Common myeloid progenitor, CD34-positive (primary cell): ENCODE data around the gene KCNK1.

ENCODE experiments used
- CTCF ChIA-PET: fragments of 350-600 bp; sonication (Branson Sonifier 250); formaldehyde crosslinking; loops from one replicate; lab custom pipeline; 2021; ENCODE audit warnings: antibody characterized with exemption; lab: Charles Lee
- POLR2A ChIA-PET: fragments of 350-600 bp; sonication (Branson Sonifier 250); formaldehyde crosslinking; loops from one replicate; lab custom pipeline; 2021; ENCODE audit warnings: antibody characterized with exemption; lab: Charles Lee
- DNase-seq, 3 donors: peaks; one replicate each; pipeline versions ENCODE4 v3.0.0 to v3.0.0-alpha.2; 2013
- H3K27ac ChIP-seq, 2 experiments: 1 replicate in 1 of 2; 2 replicates in 1 of 2; pipeline ENCODE4 v1.7.0; 2013; ENCODE audit warnings: inconsistent platforms in 2 of 2, low read length in 2 of 2, mild to moderate bottlenecking in 2 of 2, low read depth in 1 of 2, moderate library complexity in 1 of 2; ENCODE audit not compliant: severe bottlenecking in 2 of 2, insufficient read depth in 1 of 2, poor library complexity in 1 of 2
- H3K27me3 ChIP-seq, 5 experiments: replicated peaks in 2 of 5; 1 replicate in 3 of 5; 2 replicates in 2 of 5; pipeline versions ENCODE4 v1.6.1 to v1.7.0; 2013; ENCODE audit warnings: low read length in 4 of 5, mild to moderate bottlenecking in 2 of 5, moderate library complexity in 2 of 5, inconsistent platforms in 1 of 5; ENCODE audit not compliant: insufficient read depth in 5 of 5, control insufficient read depth in 4 of 5
- H3K36me3 ChIP-seq, 4 experiments: 1 replicate in 2 of 4; 2 replicates in 2 of 4; pipeline versions ENCODE4 v1.6.1 to v1.7.0; 2013; ENCODE audit warnings: low read length in 3 of 4, control low read depth in 1 of 4, mild to moderate bottlenecking in 1 of 4; ENCODE audit not compliant: control insufficient read depth in 4 of 4, insufficient read depth in 4 of 4
- H3K4me1 ChIP-seq, 4 experiments: 1 replicate in 3 of 4; 2 replicates in 1 of 4; pipeline versions ENCODE4 v1.6.1 to v1.7.1; 2013; ENCODE audit warnings: low read length in 3 of 4, mild to moderate bottlenecking in 3 of 4, control low read depth in 1 of 4, inconsistent platforms in 1 of 4, moderate library complexity in 1 of 4; ENCODE audit not compliant: control insufficient read depth in 4 of 4, insufficient read depth in 4 of 4; ENCODE audit errors: control extremely low read depth in 1 of 4
- H3K4me3 ChIP-seq, 7 experiments: 1 replicate in 4 of 7; 2 replicates in 3 of 7; pipeline versions ENCODE4 v1.5.1 to v1.7.0; 2013; ENCODE audit warnings: mild to moderate bottlenecking in 7 of 7, low read length in 6 of 7, moderate library complexity in 6 of 7, inconsistent platforms in 2 of 7, low read depth in 2 of 7, control low read depth in 1 of 7; ENCODE audit not compliant: insufficient read depth in 4 of 7, control insufficient read depth in 1 of 7; ENCODE audit errors: extremely low read depth in 1 of 7
- H3K9me3 ChIP-seq, 5 experiments: 1 replicate in 4 of 5; 2 replicates in 1 of 5; pipeline versions ENCODE4 v1.6.1 to v1.7.1; 2013; ENCODE audit warnings: low read length in 4 of 5, mild to moderate bottlenecking in 2 of 5, inconsistent platforms in 1 of 5, low read depth in 1 of 5, moderate library complexity in 1 of 5; ENCODE audit not compliant: control insufficient read depth in 4 of 5, insufficient read depth in 2 of 5; ENCODE audit errors: control extremely low read depth in 1 of 5
- WGBS: methylation state at CpG from one replicate; pipeline ENCODE4 v1.1.5; 2013; ENCODE audit not compliant: insufficient coverage; 5-methylcytosine and 5-hydroxymethylcytosine counted together

Gene KCNK1

GRCh38 chr1:233635765-233636502 lies 22.0 kb downstream of the KCNK1 start:
- ChIA-PET POLR2A (no interaction called here), CTCF (no interaction called here)
- peaks cover 0 to 4% (median 0%) of the 10 kb centered on the region in 5 experiments for H3K27me3 ChIP-seq
- no peak for DNase-seq
- peak overlapping the region in 1 of 2 experiments; percentile 67 for H3K27ac ChIP-seq
- no peaks in the 10 kb centered on the region for H3K36me3 ChIP-seq
- no peak overlapping the region for H3K4me3 ChIP-seq
- WGBS: 66% methylated on average over 8 of the region's 8 CpGs
- no peaks in the 10 kb centered on the region for H3K9me3 ChIP-seq
- H3K4me1 ChIP-seq: no peaks in the 10 kb centered on the region

GRCh38 chr1:233636503-233636877 lies 22.6 kb downstream of the KCNK1 start:
- ChIA-PET POLR2A (no interaction called here), CTCF (no interaction called here)

DNA sequence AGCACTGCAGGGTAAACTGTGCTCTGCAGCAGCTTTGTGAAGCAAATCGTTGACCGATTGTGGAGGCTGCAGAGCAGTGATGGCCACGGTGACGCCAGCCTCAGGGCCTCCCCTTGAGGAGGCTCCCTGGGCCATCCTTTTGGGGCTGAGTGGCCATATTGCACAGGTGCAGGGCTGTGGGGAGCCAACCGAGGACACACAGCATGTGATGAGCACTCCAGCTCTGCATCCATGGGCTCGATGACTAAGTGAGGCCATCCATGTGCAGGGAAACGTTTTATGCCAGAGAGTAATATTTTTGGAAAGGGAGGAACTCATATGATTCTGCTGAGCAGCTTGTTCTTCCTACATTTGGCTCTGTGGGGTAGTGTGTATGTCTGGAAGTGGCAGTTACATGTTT lies 24.6 kb downstream of the KCNK1 start:
- ChIA-PET CTCF (no interaction called here), POLR2A (no interaction called here)
- peaks cover 0 to 4% (median 0%) of the 10 kb centered on the region in 5 experiments for H3K27me3 ChIP-seq
- H3K4me3 ChIP-seq: no peak overlapping the region
- no peak overlapping the region for H3K27ac ChIP-seq
- 91% methylated on average over 7 of the region's 7 CpGs for WGBS
- H3K9me3 ChIP-seq: no peaks in the 10 kb centered on the region
- H3K36me3 ChIP-seq: no peaks in the 10 kb centered on the region
- DNase-seq: no peak
- no peaks in the 10 kb centered on the region for H3K4me1 ChIP-seq

More at GRCh38 chr1:233636503-233636877, 22.6 kb downstream of the KCNK1 start:
- no peaks in the 10 kb centered on the region for H3K36me3 ChIP-seq
- H3K9me3 ChIP-seq: no peaks in the 10 kb centered on the region
- no peak overlapping the region for H3K4me3 ChIP-seq
- peak overlapping the region in 1 of 2 experiments; percentile 67 for H3K27ac ChIP-seq
- peaks cover 0 to 4% (median 0%) of the 10 kb centered on the region in 5 experiments for H3K27me3 ChIP-seq
- no peaks in the 10 kb centered on the region for H3K4me1 ChIP-seq
- 94% methylated on average over 2 of the region's 2 CpGs for WGBS
- DNase-seq: no peak

DNA sequence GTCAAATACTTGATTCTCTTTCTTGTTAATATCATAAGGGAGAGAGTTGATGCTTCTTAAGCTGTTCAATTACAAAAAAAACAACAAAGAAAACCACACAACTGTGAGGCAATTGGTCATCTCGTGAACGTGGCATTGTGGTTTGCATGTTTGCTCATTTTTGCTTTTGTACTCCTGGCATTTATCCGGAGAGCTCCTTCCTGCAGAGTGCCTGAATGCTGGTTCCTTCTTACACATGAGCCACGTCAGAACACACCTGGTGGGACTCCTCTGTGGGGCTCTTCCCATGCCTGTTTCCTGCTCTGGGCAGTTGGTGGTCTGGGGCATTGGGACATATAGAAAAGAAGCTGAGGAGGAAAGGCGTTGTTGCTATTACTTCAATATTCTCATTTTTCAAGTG lies 25.7 kb downstream of the KCNK1 start:
- DNase-seq: no peak
- Histone ChIP-seq H3K4me3 (no peak overlapping the region), H3K36me3 (no peaks in the 10 kb centered on the region), H3K27ac (no peak overlapping the region), H3K9me3 (no peaks in the 10 kb centered on the region), H3K4me1 (no peaks in the 10 kb centered on the region), H3K27me3 (peaks cover 0 to 4% (median 0%) of the 10 kb centered on the region in 5 experiments)
- CTCF ChIA-PET: no interaction called here
- POLR2A ChIA-PET: interaction anchor here (0.6 kb wide), 1 partner anchor 9 kb away, joined by 3 read pairs; no protein-coding TSS in a partner anchor
- no CpG with 5 or more reads among the region's 5 CpGs for WGBS

GRCh38 chr1:233640179-233640578 lies 26.3 kb downstream of the KCNK1 start:
- no peaks in the 10 kb centered on the region for H3K36me3 ChIP-seq
- POLR2A ChIA-PET: interaction anchor here (0.6 kb wide), 1 partner anchor 10 kb away, joined by 3 read pairs; no protein-coding TSS in a partner anchor

GRCh38 chr1:233641029-233641428 lies 27.1 kb downstream of the KCNK1 start:
- no peak for DNase-seq
- Histone ChIP-seq H3K9me3 (no peaks in the 10 kb centered on the region), H3K27ac (no peak overlapping the region), H3K27me3 (peaks cover 0 to 4% (median 0%) of the 10 kb centered on the region in 5 experiments), H3K36me3 (no peaks in the 10 kb centered on the region), H3K4me1 (no peaks in the 10 kb centered on the region), H3K4me3 (no peak overlapping the region)
- ChIA-PET CTCF (no interaction called here), POLR2A (no interaction called here)
- 93% methylated on average over 4 of the region's 6 CpGs for WGBS

More at GRCh38 chr1:233640179-233640578, 26.3 kb downstream of the KCNK1 start:
- Histone ChIP-seq H3K27ac (no peak overlapping the region), H3K27me3 (peaks cover 0 to 4% (median 0%) of the 10 kb centered on the region in 5 experiments), H3K4me3 (no peak overlapping the region), H3K9me3 (no peaks in the 10 kb centered on the region), H3K4me1 (no peaks in the 10 kb centered on the region)
- no peak for DNase-seq
- WGBS: 100% methylated on average over 1 of the region's 3 CpGs
- CTCF ChIA-PET: no interaction called here

GRCh38 chr1:233647073-233647472 lies 33.2 kb downstream of the KCNK1 start:
- Histone ChIP-seq H3K9me3 (no peaks in the 10 kb centered on the region), H3K36me3 (no peaks in the 10 kb centered on the region), H3K27ac (no peak overlapping the region), H3K4me1 (no peaks in the 10 kb centered on the region), H3K4me3 (no peak overlapping the region), H3K27me3 (peaks cover 0 to 4% (median 1%) of the 10 kb centered on the region in 5 experiments)
- ChIA-PET CTCF (no interaction called here), POLR2A (no interaction called here)
- DNase-seq: no peak
- 81% methylated on average over 3 of the region's 4 CpGs for WGBS
